HepG2 (cell line): ENCODE measurements around the gene IQCE.

Source experiments
- EP300 ChIP-seq, 3 experiments: sonication (generic) in 1 of 3; formaldehyde crosslinking in 1 of 3; IDR thresholded peaks; 2 replicates each; pipeline versions ENCODE4 v1.5.1 to v1.6.1; 2011 to 2020; ENCODE audit warnings: low read depth in 2 of 3, low read length in 2 of 3, borderline replicate concordance in 1 of 3, improper control_type of control experiment in 1 of 3, mild to moderate bottlenecking in 1 of 3, missing genetic modification reagents in 1 of 3, moderate library complexity in 1 of 3
- MED8 ChIP-seq: sonication (generic); formaldehyde crosslinking; IDR thresholded peaks from 2 replicates; pipeline ENCODE4 v1.8.1; 2023; ENCODE audit warnings: mild to moderate bottlenecking, missing genetic modification reagents; ENCODE audit not compliant: insufficient replicate concordance
- NFE2 ChIP-seq: sonication (generic); formaldehyde crosslinking; IDR thresholded peaks from 2 replicates; pipeline ENCODE4 v1.4.0; 2020; ENCODE audit warnings: missing genetic modification reagents
- SNRNP70 ChIP-seq: fragments of 200-400 bp; formaldehyde crosslinking; IDR thresholded peaks from 2 replicates; pipeline ENCODE4 v1.6.1; 2017; ENCODE audit warnings: mild to moderate bottlenecking, low read depth, low read length, moderate library complexity
- ZNF234 ChIP-seq: sonication (generic); formaldehyde crosslinking; conservative IDR thresholded peaks from 2 replicates; pipeline ENCODE4 v1.5.1; 2020; ENCODE audit warnings: mild to moderate bottlenecking, missing genetic modification reagents
- ZNF343 ChIP-seq: sonication (generic); formaldehyde crosslinking; IDR thresholded peaks from 2 replicates; pipeline ENCODE4 v1.4.0; 2020; ENCODE audit warnings: mild to moderate bottlenecking, missing genetic modification reagents
- ZNF556 ChIP-seq: sonication (generic); formaldehyde crosslinking; IDR thresholded peaks from 2 replicates; pipeline ENCODE4 v1.4.0; 2020; ENCODE audit warnings: mild to moderate bottlenecking, missing genetic modification reagents, borderline replicate concordance
- TF ChIP-seq, protein P1 (sequence below): IDR thresholded peaks from 2 replicates; pipeline ENCODE4 v1.6.1; 2016; ENCODE audit warnings: missing genetic modification reagents, missing compliant biosample characterization
- TF ChIP-seq, protein P2 (sequence below): sonication (generic); formaldehyde crosslinking; IDR thresholded peaks from 2 replicates; pipeline ENCODE4 v1.4.0; 2020; ENCODE audit warnings: missing genetic modification reagents
- TF ChIP-seq, protein P3 (sequence below), 2 experiments: IDR thresholded peaks; 2 replicates each; pipeline ENCODE4 v1.6.1; 2011 to 2012; ENCODE audit warnings: low read length in 2 of 2, borderline replicate concordance in 1 of 2, low read depth in 1 of 2, mild to moderate bottlenecking in 1 of 2, moderate library complexity in 1 of 2
- TF ChIP-seq, protein P4 (sequence below): sonication (generic); formaldehyde crosslinking; IDR thresholded peaks from 2 replicates; pipeline ENCODE4 v1.5.0; 2020; ENCODE audit warnings: mild to moderate bottlenecking, missing genetic modification reagents, moderate library complexity
- TF ChIP-seq, protein P5 (sequence below): sonication (generic); formaldehyde crosslinking; IDR thresholded peaks from 2 replicates; pipeline ENCODE4 v1.4.0; 2020; ENCODE audit warnings: missing genetic modification reagents, borderline replicate concordance

DNA sequence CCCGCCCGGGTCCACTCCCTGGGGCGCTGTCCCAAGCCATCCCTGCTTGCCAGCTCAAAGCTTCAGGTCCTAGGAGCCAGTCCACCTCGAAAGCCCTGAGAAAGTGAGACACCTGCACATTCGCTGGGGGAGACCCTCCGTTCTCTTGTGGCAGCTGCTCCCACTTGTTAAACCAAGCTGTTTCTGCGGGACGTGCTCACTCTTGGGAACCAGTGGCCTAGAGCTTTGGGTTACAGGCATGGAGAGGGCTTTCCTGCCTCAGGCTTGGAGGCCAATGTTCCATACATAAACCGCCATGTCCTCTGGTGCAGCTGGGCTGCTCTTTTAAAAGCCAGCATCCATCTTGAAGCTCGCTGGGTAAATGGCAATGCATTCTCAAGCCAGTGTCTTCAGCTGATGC is 53.1 kb downstream of the IQCE start:
- TF ChIP-seq, protein P1, sequence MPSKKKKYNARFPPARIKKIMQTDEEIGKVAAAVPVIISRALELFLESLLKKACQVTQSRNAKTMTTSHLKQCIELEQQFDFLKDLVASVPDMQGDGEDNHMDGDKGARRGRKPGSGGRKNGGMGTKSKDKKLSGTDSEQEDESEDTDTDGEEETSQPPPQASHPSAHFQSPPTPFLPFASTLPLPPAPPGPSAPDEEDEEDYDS (CRISPR knock-in tag): no peak
- TF ChIP-seq, protein P2, sequence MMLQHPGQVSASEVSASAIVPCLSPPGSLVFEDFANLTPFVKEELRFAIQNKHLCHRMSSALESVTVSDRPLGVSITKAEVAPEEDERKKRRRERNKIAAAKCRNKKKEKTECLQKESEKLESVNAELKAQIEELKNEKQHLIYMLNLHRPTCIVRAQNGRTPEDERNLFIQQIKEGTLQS (CRISPR knock-in tag): no peak
- TF ChIP-seq MED8 (CRISPR knock-in tag) (no peak), NFE2 (CRISPR knock-in tag) (no peak), EP300 (IDR thresholded peaks at IDR 0.05; ENCODE audit: low read depth in 2 of 2, low read length in 2 of 2) (no peak), EP300 (CRISPR knock-in tag; IDR thresholded peaks at IDR 0.05; ENCODE audit: borderline replicate concordance) (no peak), ZNF234 (CRISPR knock-in tag) (no peak), SNRNP70 (no peak), ZNF556 (no peak), ZNF343 (CRISPR knock-in tag) (no peak)
- TF ChIP-seq, protein P3, sequence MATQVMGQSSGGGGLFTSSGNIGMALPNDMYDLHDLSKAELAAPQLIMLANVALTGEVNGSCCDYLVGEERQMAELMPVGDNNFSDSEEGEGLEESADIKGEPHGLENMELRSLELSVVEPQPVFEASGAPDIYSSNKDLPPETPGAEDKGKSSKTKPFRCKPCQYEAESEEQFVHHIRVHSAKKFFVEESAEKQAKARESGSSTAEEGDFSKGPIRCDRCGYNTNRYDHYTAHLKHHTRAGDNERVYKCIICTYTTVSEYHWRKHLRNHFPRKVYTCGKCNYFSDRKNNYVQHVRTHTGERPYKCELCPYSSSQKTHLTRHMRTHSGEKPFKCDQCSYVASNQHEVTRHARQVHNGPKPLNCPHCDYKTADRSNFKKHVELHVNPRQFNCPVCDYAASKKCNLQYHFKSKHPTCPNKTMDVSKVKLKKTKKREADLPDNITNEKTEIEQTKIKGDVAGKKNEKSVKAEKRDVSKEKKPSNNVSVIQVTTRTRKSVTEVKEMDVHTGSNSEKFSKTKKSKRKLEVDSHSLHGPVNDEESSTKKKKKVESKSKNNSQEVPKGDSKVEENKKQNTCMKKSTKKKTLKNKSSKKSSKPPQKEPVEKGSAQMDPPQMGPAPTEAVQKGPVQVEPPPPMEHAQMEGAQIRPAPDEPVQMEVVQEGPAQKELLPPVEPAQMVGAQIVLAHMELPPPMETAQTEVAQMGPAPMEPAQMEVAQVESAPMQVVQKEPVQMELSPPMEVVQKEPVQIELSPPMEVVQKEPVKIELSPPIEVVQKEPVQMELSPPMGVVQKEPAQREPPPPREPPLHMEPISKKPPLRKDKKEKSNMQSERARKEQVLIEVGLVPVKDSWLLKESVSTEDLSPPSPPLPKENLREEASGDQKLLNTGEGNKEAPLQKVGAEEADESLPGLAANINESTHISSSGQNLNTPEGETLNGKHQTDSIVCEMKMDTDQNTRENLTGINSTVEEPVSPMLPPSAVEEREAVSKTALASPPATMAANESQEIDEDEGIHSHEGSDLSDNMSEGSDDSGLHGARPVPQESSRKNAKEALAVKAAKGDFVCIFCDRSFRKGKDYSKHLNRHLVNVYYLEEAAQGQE (IDR thresholded peaks at IDR 0.05; ENCODE audit: borderline replicate concordance in 1 of 2, low read depth in 1 of 2, low read length in 2 of 2): no peak
- TF ChIP-seq, protein P4, sequence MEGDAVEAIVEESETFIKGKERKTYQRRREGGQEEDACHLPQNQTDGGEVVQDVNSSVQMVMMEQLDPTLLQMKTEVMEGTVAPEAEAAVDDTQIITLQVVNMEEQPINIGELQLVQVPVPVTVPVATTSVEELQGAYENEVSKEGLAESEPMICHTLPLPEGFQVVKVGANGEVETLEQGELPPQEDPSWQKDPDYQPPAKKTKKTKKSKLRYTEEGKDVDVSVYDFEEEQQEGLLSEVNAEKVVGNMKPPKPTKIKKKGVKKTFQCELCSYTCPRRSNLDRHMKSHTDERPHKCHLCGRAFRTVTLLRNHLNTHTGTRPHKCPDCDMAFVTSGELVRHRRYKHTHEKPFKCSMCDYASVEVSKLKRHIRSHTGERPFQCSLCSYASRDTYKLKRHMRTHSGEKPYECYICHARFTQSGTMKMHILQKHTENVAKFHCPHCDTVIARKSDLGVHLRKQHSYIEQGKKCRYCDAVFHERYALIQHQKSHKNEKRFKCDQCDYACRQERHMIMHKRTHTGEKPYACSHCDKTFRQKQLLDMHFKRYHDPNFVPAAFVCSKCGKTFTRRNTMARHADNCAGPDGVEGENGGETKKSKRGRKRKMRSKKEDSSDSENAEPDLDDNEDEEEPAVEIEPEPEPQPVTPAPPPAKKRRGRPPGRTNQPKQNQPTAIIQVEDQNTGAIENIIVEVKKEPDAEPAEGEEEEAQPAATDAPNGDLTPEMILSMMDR (CRISPR knock-in tag): no peak
- TF ChIP-seq, protein P5, sequence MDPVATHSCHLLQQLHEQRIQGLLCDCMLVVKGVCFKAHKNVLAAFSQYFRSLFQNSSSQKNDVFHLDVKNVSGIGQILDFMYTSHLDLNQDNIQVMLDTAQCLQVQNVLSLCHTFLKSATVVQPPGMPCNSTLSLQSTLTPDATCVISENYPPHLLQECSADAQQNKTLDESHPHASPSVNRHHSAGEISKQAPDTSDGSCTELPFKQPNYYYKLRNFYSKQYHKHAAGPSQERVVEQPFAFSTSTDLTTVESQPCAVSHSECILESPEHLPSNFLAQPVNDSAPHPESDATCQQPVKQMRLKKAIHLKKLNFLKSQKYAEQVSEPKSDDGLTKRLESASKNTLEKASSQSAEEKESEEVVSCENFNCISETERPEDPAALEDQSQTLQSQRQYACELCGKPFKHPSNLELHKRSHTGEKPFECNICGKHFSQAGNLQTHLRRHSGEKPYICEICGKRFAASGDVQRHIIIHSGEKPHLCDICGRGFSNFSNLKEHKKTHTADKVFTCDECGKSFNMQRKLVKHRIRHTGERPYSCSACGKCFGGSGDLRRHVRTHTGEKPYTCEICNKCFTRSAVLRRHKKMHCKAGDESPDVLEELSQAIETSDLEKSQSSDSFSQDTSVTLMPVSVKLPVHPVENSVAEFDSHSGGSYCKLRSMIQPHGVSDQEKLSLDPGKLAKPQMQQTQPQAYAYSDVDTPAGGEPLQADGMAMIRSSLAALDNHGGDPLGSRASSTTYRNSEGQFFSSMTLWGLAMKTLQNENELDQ (CRISPR knock-in tag): no peak
